Neural crest cell (in vitro differentiated cells): Measurements from ENCODE around the gene ABCA6. TPM values are rescaled to one million over a fixed set of nuclear protein-coding genes. Genes with fewer than 3 reads are reported as not detected.
"Not testable (repeated sequence)": the region's sequence is repeated elsewhere in the genome, so short reads cannot be mapped to it uniquely, and the experiment has no call there.

Experiments used
- DNase-seq: peaks from one replicate; pipeline ENCODE4 v3.0.0; 2021; ENCODE audit warnings: low read depth, mixed read lengths, low spot score
- H3K27ac Mint-ChIP-seq: one replicate; pipeline ENCODE4 v1.8.0; 2021; ENCODE audit warnings: mild to moderate bottlenecking, mixed read lengths; ENCODE audit not compliant: unreplicated experiment
- H3K27me3 Mint-ChIP-seq: 2 replicates; pipeline ENCODE4 v1.8.0; 2021; ENCODE audit warnings: low read depth, mild to moderate bottlenecking, mixed read lengths
- H3K36me3 Mint-ChIP-seq: 2 replicates; pipeline ENCODE4 v1.8.0; 2021; ENCODE audit warnings: low read depth, mild to moderate bottlenecking, mixed read lengths
- H3K4me1 Mint-ChIP-seq: 2 replicates; pipeline ENCODE4 v1.8.0; 2021; ENCODE audit warnings: mixed read lengths
- H3K4me3 Mint-ChIP-seq: one replicate; pipeline ENCODE4 v1.8.0; 2021; ENCODE audit warnings: mild to moderate bottlenecking, mixed read lengths
- H3K9me3 Mint-ChIP-seq: 2 replicates; pipeline ENCODE4 v1.8.0; 2021; ENCODE audit warnings: mixed read lengths
- CTCF ChIP-seq: fragments of 200-600 bp; sonication (generic); conservative IDR thresholded peaks from 2 replicates; pipeline ENCODE4 v1.5.0; 2021; ENCODE audit warnings: antibody characterized with exemption, mild to moderate bottlenecking
- total RNA-seq: library from RNA; stranded (reverse); gene quantifications from 2 replicates; pipeline ENCODE4 v1.2.1, GENCODE V29; 2021

The ABCA6 gene
- total RNA-seq, 1 donor from 2014 or later = 0.16 TPM

GRCh38 chr17:69082696-69083095 lies 59.0 kb downstream of the ABCA6 start:
- Mint-ChIP-seq H3K4me3 (no peak overlapping the region), H3K27me3 (no peaks in the 10 kb centered on the region), H3K27ac (no peak overlapping the region), H3K9me3 (no peaks in the 10 kb centered on the region), H3K36me3 (peaks cover 8% of the 10 kb centered on the region), H3K4me1 (no peaks in the 10 kb centered on the region)
- DNase-seq = no peak
- no peak for TF ChIP-seq CTCF

- no peak for DNase-seq
- H3K9me3 Mint-ChIP-seq = peaks cover 14% of the 10 kb centered on the region
- no peaks in the 10 kb centered on the region for H3K4me1 Mint-ChIP-seq
- TF ChIP-seq CTCF = no peak
- H3K36me3 Mint-ChIP-seq = peaks cover 14% of the 10 kb centered on the region
- H3K27ac Mint-ChIP-seq = no peak overlapping the region
- no peaks in the 10 kb centered on the region for H3K27me3 Mint-ChIP-seq
- H3K4me3 Mint-ChIP-seq = no peak overlapping the region
Measured at GRCh38 chr17:69078864-69079263, 62.8 kb downstream of the ABCA6 start.

- H3K4me1 Mint-ChIP-seq = no peaks in the 10 kb centered on the region
- H3K4me3 Mint-ChIP-seq = no peak overlapping the region
- H3K27me3 Mint-ChIP-seq = no peaks in the 10 kb centered on the region
- no peak for DNase-seq
- no peak for TF ChIP-seq CTCF
- H3K27ac Mint-ChIP-seq = no peak overlapping the region
- peaks cover 16% of the 10 kb centered on the region for H3K36me3 Mint-ChIP-seq
- H3K9me3 Mint-ChIP-seq = peaks cover 20% of the 10 kb centered on the region
Measured at GRCh38 chr17:69075823-69076222, 65.9 kb downstream of the ABCA6 start.

- H3K27me3 Mint-ChIP-seq, H3K4me3 Mint-ChIP-seq, H3K27ac Mint-ChIP-seq, DNase-seq: not testable (repeated sequence)
- H3K36me3 Mint-ChIP-seq = peaks cover 16% of the 10 kb centered on the region
- peaks cover 20% of the 10 kb centered on the region for H3K9me3 Mint-ChIP-seq
- peaks cover 13% of the 10 kb centered on the region for H3K4me1 Mint-ChIP-seq
Measured at GRCh38 chr17:69073392-69073791, 68.3 kb downstream of the ABCA6 start.

- not testable (repeated sequence) for DNase-seq, H3K27me3 Mint-ChIP-seq, H3K4me3 Mint-ChIP-seq, H3K27ac Mint-ChIP-seq
- Mint-ChIP-seq H3K36me3 (peaks cover 16% of the 10 kb centered on the region), H3K9me3 (peaks cover 20% of the 10 kb centered on the region), H3K4me1 (peaks cover 18% of the 10 kb centered on the region)
Measured at GRCh38 chr17:69072803-69073256, 68.9 kb downstream of the ABCA6 start.

- H3K27ac Mint-ChIP-seq, H3K27me3 Mint-ChIP-seq, DNase-seq, H3K4me3 Mint-ChIP-seq: not testable (repeated sequence)
- peaks cover 28% of the 10 kb centered on the region for H3K4me1 Mint-ChIP-seq
- H3K9me3 Mint-ChIP-seq = peaks cover 14% of the 10 kb centered on the region
- H3K36me3 Mint-ChIP-seq = peaks cover 11% of the 10 kb centered on the region
Measured at GRCh38 chr17:69071233-69071586, 70.5 kb downstream of the ABCA6 start.

- H3K27ac Mint-ChIP-seq, H3K4me3 Mint-ChIP-seq, DNase-seq, H3K27me3 Mint-ChIP-seq: not testable (repeated sequence)
- H3K4me1 Mint-ChIP-seq = peaks cover 33% of the 10 kb centered on the region
- peaks cover 11% of the 10 kb centered on the region for H3K36me3 Mint-ChIP-seq
- H3K9me3 Mint-ChIP-seq = peaks cover 14% of the 10 kb centered on the region
Measured at GRCh38 chr17:69070378-69071232, 71.1 kb downstream of the ABCA6 start.
